NCI-H524 treated with DMSO at 0.1 percent for 48 hours (cell line): ENCODE data around the gene PLCH2.
"Not testable (repeated sequence)": the region's sequence is repeated elsewhere in the genome, so short reads cannot be mapped to it uniquely, and the experiment has no call there.

Source experiments
- DNase-seq: peaks from one replicate; lab custom pipeline; 2025; lab: John Stamatoyannopoulos, UW

PLCH2 gene

GRCh38 chr1:2476061-2476999 lies at the start of gene PLCH2:
Gene PLCH2 (plus strand): TSS chr1:2476289. CDS start chr1:2476589, 300 bp downstream.
- no peak for DNase-seq

- DNase-seq: no peak
Measured at GRCh38 chr1:2426540-2426939, 49.5 kb upstream of the PLCH2 start.

- DNase-seq: no peak
Measured at GRCh38 chr1:2427051-2427450, 49.0 kb upstream of the PLCH2 start.

GRCh38 chr1:2427976-2428375 lies 48.1 kb upstream of the PLCH2 start:
- DNase-seq: no peak

- no peak for DNase-seq
Measured at GRCh38 chr1:2428490-2428889, 47.6 kb upstream of the PLCH2 start.

- no peak for DNase-seq
Measured at GRCh38 chr1:2429780-2430591, 46.1 kb upstream of the PLCH2 start.

- no peak for DNase-seq
Measured at GRCh38 chr1:2430592-2430973, 45.5 kb upstream of the PLCH2 start.

GRCh38 chr1:2431103-2431502 lies 45.0 kb upstream of the PLCH2 start:
- no peak for DNase-seq

GRCh38 chr1:2431518-2431917 lies 44.6 kb upstream of the PLCH2 start:
- peak; percentile 57 for DNase-seq

GRCh38 chr1:2432441-2432844 lies 43.6 kb upstream of the PLCH2 start:
- no peak for DNase-seq

GRCh38 chr1:2433196-2433595 lies 42.9 kb upstream of the PLCH2 start:
- DNase-seq: no peak

- DNase-seq: no peak
Measured at GRCh38 chr1:2433936-2434655, 42.0 kb upstream of the PLCH2 start.

GRCh38 chr1:2435091-2435490 lies 41.0 kb upstream of the PLCH2 start:
- no peak for DNase-seq

- DNase-seq: no peak
Measured at GRCh38 chr1:2435746-2436355, 40.2 kb upstream of the PLCH2 start.

GRCh38 chr1:2436876-2437275 lies 39.2 kb upstream of the PLCH2 start:
- no peak for DNase-seq

GRCh38 chr1:2437617-2438016 lies 38.5 kb upstream of the PLCH2 start:
- DNase-seq: no peak

GRCh38 chr1:2438038-2438437 lies 38.1 kb upstream of the PLCH2 start:
- DNase-seq: no peak

GRCh38 chr1:2438641-2439040 lies 37.4 kb upstream of the PLCH2 start:
- DNase-seq: no peak

- DNase-seq: no peak
Measured at GRCh38 chr1:2439369-2439768, 36.7 kb upstream of the PLCH2 start.

GRCh38 chr1:2440346-2440745 lies 35.7 kb upstream of the PLCH2 start:
- DNase-seq: not testable (repeated sequence)

- no peak for DNase-seq
Measured at GRCh38 chr1:2441746-2442145, 34.3 kb upstream of the PLCH2 start.

GRCh38 chr1:2442661-2443060 lies 33.4 kb upstream of the PLCH2 start:
- DNase-seq: no peak
